OCI-LY1 (cell line): ENCODE results near the gene ARMH2.

Source experiments
- EZH2 ChIP-seq: fragments of 200-600 bp; sonication (generic), shearing (Covaris generic); IDR thresholded peaks from 2 replicates; pipeline ENCODE4 v1.8.0; 2017; ENCODE audit warnings: borderline replicate concordance, mixed run types, mild to moderate bottlenecking, antibody characterized with exemption, low read length, moderate library complexity, mixed read lengths
- TF ChIP-seq, protein P1 (sequence below): fragments of 200-600 bp; sonication (generic), shearing (Covaris generic); IDR thresholded peaks from 2 replicates; pipeline ENCODE4 v1.5.1; 2017; ENCODE audit warnings: mild to moderate bottlenecking, antibody characterized with exemption, low read length, moderate library complexity, mixed read lengths

DNA sequence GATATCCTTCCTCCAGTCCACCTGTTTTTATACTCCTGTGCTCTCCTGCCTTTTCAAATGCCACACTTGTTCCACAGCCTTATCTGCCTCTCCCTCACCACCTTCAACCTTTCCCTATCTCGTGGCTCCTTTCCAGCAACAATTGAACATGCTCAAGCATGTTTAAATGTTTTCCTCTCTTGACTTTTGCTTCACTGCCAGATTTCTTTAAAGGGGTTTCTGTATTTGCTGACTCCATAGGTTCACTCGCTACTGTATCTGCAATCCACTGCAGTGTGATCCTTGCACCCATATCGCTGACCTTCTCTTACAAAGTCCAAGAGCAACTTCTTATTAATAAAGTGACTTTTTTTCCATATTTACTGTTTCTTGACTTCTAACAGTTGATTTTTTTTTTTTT lies 35.1 kb downstream of the ARMH2 start:
- TF ChIP-seq EZH2: no peak
- TF ChIP-seq, protein P1, sequence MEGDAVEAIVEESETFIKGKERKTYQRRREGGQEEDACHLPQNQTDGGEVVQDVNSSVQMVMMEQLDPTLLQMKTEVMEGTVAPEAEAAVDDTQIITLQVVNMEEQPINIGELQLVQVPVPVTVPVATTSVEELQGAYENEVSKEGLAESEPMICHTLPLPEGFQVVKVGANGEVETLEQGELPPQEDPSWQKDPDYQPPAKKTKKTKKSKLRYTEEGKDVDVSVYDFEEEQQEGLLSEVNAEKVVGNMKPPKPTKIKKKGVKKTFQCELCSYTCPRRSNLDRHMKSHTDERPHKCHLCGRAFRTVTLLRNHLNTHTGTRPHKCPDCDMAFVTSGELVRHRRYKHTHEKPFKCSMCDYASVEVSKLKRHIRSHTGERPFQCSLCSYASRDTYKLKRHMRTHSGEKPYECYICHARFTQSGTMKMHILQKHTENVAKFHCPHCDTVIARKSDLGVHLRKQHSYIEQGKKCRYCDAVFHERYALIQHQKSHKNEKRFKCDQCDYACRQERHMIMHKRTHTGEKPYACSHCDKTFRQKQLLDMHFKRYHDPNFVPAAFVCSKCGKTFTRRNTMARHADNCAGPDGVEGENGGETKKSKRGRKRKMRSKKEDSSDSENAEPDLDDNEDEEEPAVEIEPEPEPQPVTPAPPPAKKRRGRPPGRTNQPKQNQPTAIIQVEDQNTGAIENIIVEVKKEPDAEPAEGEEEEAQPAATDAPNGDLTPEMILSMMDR: no peak
